ENCODE measurements around the gene DCST2. TPM values are rescaled to one million over a fixed set of nuclear protein-coding genes. Genes with fewer than 3 reads are reported as not detected.

The DCST2 gene
- total and polyA plus RNA-seq, 2 donors (not counting 3 experiments of a cell fraction or from before 2014, with no cell fraction given), result 0.29 to 0.51 TPM

- no peaks in the 10 kb centered on the region for H3K27me3 ChIP-seq (ENCODE audit: control insufficient read depth in 2 of 2, insufficient read depth in 2 of 2, low read length in 2 of 2)
- H3K9me3 ChIP-seq (replicated peaks; ENCODE audit: control insufficient read depth, insufficient read depth, low read length), result no peaks in the 10 kb centered on the region
- H3K4me3 ChIP-seq (replicated peaks in 1 of 3; ENCODE audit: insufficient read depth in 1 of 3, low read depth in 1 of 3, low read length in 3 of 3), result no peak overlapping the region
- no peaks in the 10 kb centered on the region for H3K79me2 ChIP-seq (ENCODE audit: control insufficient read depth, insufficient read depth, low read length)
- FAIRE-seq (no peak), DNase-seq (ENCODE audit: low read depth, low spot score) (no peak)
- dilution Hi-C loops (cut with MboI; ENCODE audit: extremely low pct_ligation_motif_present, low sequenced_read_pairs) (no loop called here), intact Hi-C loops (cut with micrococcal nuclease) (no loop called here)
- H3K27ac ChIP-seq (ENCODE audit: insufficient read depth, low read depth, low read length), result no peak overlapping the region
- H3K4me1 ChIP-seq (ENCODE audit: control insufficient read depth, extremely low read depth, insufficient read depth, low read length), result no peaks in the 10 kb centered on the region
- no peak for TF ChIP-seq MAX (IDR thresholded peaks at IDR 0.05; ENCODE audit: insufficient read depth, insufficient read length)
- no peak for TF ChIP-seq JUN (IDR thresholded peaks at IDR 0.05; ENCODE audit: borderline replicate concordance, insufficient read depth, insufficient read length, low read depth)
- no peak for TF ChIP-seq GATA2 (IDR thresholded peaks at IDR 0.05; ENCODE audit: insufficient read depth, insufficient read length, low read depth, low read length)
- no TSS peak for BruUV-seq (replicated peaks)
- CTCF ChIA-PET, result interaction anchor here (1.4 to 4.2 kb wide), 2 partner anchors 9 kb away, joined by 6 to 11 read pairs; no protein-coding TSS in a partner anchor
- no peaks in the 10 kb centered on the region for H4K20me1 ChIP-seq (replicated peaks; ENCODE audit: control insufficient read depth, extremely low read depth, insufficient read depth, low read length)
- POLR2A ChIA-PET, result no interaction called here
- H3K9ac ChIP-seq (replicated peaks; ENCODE audit: extremely low read depth, insufficient read depth, low read length), result no peak overlapping the region
- H3K4me2 ChIP-seq (ENCODE audit: insufficient read depth, low read length), result no peak overlapping the region
- no peaks in the 10 kb centered on the region for H3K36me3 ChIP-seq (ENCODE audit: control insufficient read depth in 2 of 2, extremely low read depth in 1 of 2, insufficient read depth in 2 of 2, low read length in 2 of 2)
- H2AFZ ChIP-seq (ENCODE audit: low read depth, low read length), result no peak overlapping the region
- H3K9me1 ChIP-seq (replicated peaks; ENCODE audit: control insufficient read depth, extremely low read depth, insufficient read depth, low read length), result no peaks in the 10 kb centered on the region
Observed at GRCh38 chr1:155026588-155026987, 7.0 kb downstream of the DCST2 start.

GRCh38 chr1:155026154-155026553 is 7.4 kb downstream of the DCST2 start:
- no peak for FAIRE-seq
- H3K36me3 ChIP-seq (ENCODE audit: control insufficient read depth in 2 of 2, extremely low read depth in 1 of 2, insufficient read depth in 2 of 2, low read length in 2 of 2), result no peaks in the 10 kb centered on the region
- POLR2A ChIA-PET, result no interaction called here

More at GRCh38 chr1:155026154-155026553, 7.4 kb downstream of the DCST2 start:
- no peaks in the 10 kb centered on the region for H3K4me1 ChIP-seq (ENCODE audit: control insufficient read depth, extremely low read depth, insufficient read depth, low read length)
- H3K9me3 ChIP-seq (replicated peaks; ENCODE audit: control insufficient read depth, insufficient read depth, low read length), result no peaks in the 10 kb centered on the region
- no peak overlapping the region for H3K4me2 ChIP-seq (ENCODE audit: insufficient read depth, low read length)
- dilution Hi-C loops (cut with MboI; ENCODE audit: extremely low pct_ligation_motif_present, low sequenced_read_pairs) (no loop called here), intact Hi-C loops (cut with micrococcal nuclease) (no loop called here)
- H3K27me3 ChIP-seq (ENCODE audit: control insufficient read depth in 2 of 2, insufficient read depth in 2 of 2, low read length in 2 of 2), result no peaks in the 10 kb centered on the region
- H2AFZ ChIP-seq (ENCODE audit: low read depth, low read length), result no peak overlapping the region
- H3K9ac ChIP-seq (replicated peaks; ENCODE audit: extremely low read depth, insufficient read depth, low read length), result no peak overlapping the region
- H3K79me2 ChIP-seq (ENCODE audit: control insufficient read depth, insufficient read depth, low read length), result no peaks in the 10 kb centered on the region
- no peak overlapping the region for H3K27ac ChIP-seq (ENCODE audit: insufficient read depth, low read depth, low read length)
- no peak for DNase-seq (ENCODE audit: low read depth, low spot score)
- H3K4me3 ChIP-seq (replicated peaks in 1 of 3; ENCODE audit: insufficient read depth in 1 of 3, low read depth in 1 of 3, low read length in 3 of 3), result no peak overlapping the region
- BruUV-seq (replicated peaks), result no TSS peak
- no peaks in the 10 kb centered on the region for H3K9me1 ChIP-seq (replicated peaks; ENCODE audit: control insufficient read depth, extremely low read depth, insufficient read depth, low read length)
- CTCF ChIA-PET, result interaction anchor here (0.7 to 1.4 kb wide), 2 partner anchors 9 to 11 kb away, joined by 3 to 6 read pairs; no protein-coding TSS in a partner anchor
- TF ChIP-seq FOS (IDR thresholded peaks at IDR 0.05; ENCODE audit: borderline replicate concordance, insufficient read depth, low read length) (no peak), POLR2A (IDR thresholded peaks at IDR 0.05; ENCODE audit: low read depth, low read length) (no peak), POLR2AphosphoS5 (IDR thresholded peaks at IDR 0.05; ENCODE audit: insufficient read depth, low read depth, low read length) (no peak), EZH2 (IDR thresholded peaks at IDR 0.05; ENCODE audit: borderline replicate concordance, low read depth, low read length, severe bottlenecking) (no peak), GATA2 (IDR thresholded peaks at IDR 0.05; ENCODE audit: insufficient read depth, insufficient read length, low read depth, low read length) (no peak), CTCF (IDR thresholded peaks at IDR 0.05; ENCODE audit: extremely low read depth in 1 of 2, insufficient read depth in 1 of 2, low read depth in 1 of 2, low read length in 2 of 2) (no peak), JUN (IDR thresholded peaks at IDR 0.05; ENCODE audit: borderline replicate concordance, insufficient read depth, insufficient read length, low read depth) (no peak), MAX (IDR thresholded peaks at IDR 0.05; ENCODE audit: insufficient read depth, insufficient read length) (no peak), MYC (IDR thresholded peaks at IDR 0.05; ENCODE audit: low read depth, low read length) (no peak)
- no peaks in the 10 kb centered on the region for H4K20me1 ChIP-seq (replicated peaks; ENCODE audit: control insufficient read depth, extremely low read depth, insufficient read depth, low read length)

Data from endothelial cell of umbilical vein (primary cell).